Measurements from ENCODE around the gene LDB3. TPM values are rescaled to one million over a fixed set of nuclear protein-coding genes. Genes with fewer than 3 reads are reported as not detected.

LDB3 gene
- total and polyA plus RNA-seq, 4 donors = 0.66 to 4.3 (median 2.4) TPM

DNA sequence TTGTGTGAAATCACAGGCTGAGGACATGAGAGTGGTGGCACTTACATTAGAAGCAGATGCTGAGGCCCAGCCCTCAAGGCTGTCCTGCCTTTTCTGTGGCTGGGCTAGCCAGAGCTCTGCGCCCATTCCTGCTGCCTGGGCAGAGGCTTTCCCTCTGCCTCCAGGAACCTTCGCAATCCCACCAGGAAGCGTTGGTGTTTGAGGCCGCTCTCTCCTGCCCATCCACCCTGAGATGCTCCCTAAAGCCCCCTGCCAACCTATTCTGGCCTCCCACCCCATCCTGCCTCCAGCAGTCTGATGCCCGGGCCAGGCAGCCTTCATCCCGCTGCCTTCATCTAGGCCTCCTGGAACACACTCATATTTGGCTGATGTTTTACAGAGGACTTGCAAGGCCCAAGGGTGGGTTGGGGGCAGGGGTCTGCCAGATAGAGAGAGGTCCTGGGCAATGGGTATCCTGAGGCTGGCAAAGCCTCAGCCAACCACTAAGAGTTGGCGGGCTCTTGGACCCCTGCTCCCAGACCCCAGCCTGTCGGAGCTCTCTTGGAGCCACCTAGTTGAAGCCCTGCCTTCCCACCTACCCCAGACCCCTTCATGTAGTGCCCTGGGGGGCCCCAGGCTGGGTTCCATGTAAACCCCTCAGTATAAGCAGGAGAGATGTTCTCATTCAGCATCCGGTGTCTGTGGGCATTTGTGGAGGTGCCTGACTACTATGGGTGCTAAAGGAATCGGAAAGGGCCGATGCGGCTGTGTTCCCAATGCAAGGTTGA lies 32.7 kb downstream of the LDB3 start:
- H3K27me3 ChIP-seq (ENCODE audit: control insufficient read depth, insufficient read depth, low read length) = no peaks in the 10 kb centered on the region
- no peaks in the 10 kb centered on the region for H3K36me3 ChIP-seq (ENCODE audit: control insufficient read depth, insufficient read depth, low read length)
- H3K4me3 ChIP-seq (ENCODE audit: low read depth, low read length) = no peak overlapping the region
- H3K9me3 ChIP-seq (ENCODE audit: control insufficient read depth, insufficient read depth, low read length) = no peaks in the 10 kb centered on the region
- no peak for DNase-seq (ENCODE audit: low read depth in 4 of 6, low spot score in 6 of 6)
- 97% methylated on average over 10 of the region's 12 CpGs for WGBS (ENCODE audit: insufficient coverage)
- peaks cover 4% of the 10 kb centered on the region for H3K4me1 ChIP-seq (ENCODE audit: control insufficient read depth, insufficient read depth, low read length)
- no peak overlapping the region for H3K27ac ChIP-seq (ENCODE audit: low read depth, low read length)

- 94% methylated on average over 8 of the region's 8 CpGs for WGBS (ENCODE audit: insufficient coverage)
- peaks cover 2% of the 10 kb centered on the region for H3K36me3 ChIP-seq (ENCODE audit: control insufficient read depth, insufficient read depth, low read length)
- H3K9me3 ChIP-seq (ENCODE audit: control insufficient read depth, insufficient read depth, low read length) = no peaks in the 10 kb centered on the region
Observed at GRCh38 chr10:86703176-86703575, 34.9 kb downstream of the LDB3 start.

DNA sequence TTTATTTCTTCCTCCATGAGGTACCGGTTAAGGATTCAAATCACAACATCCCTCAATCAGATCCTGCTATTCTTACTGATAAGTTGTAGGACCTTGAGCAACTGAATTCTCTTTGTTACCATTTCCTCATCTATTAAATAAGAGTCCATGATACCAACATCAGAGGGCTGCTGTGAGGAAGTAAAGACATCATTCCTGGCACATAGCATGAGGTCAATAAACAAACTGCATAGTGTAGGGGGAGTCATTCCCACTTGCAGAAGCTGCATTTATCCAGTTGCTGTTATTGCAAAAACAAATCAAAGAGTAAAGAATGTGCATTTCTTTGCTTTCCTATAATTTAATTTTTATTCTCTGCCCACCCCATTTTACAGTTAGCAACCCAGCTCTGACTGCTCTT lies 36.8 kb downstream of the LDB3 start:
- no peaks in the 10 kb centered on the region for H3K27me3 ChIP-seq (ENCODE audit: control insufficient read depth, insufficient read depth, low read length)
- peaks cover 9% of the 10 kb centered on the region for H3K4me1 ChIP-seq (ENCODE audit: control insufficient read depth, insufficient read depth, low read length)
- no CpG with 5 or more reads among the region's 1 CpG for WGBS (ENCODE audit: insufficient coverage)
- H3K9me3 ChIP-seq (ENCODE audit: control insufficient read depth, insufficient read depth, low read length) = no peaks in the 10 kb centered on the region
- peaks cover 2% of the 10 kb centered on the region for H3K36me3 ChIP-seq (ENCODE audit: control insufficient read depth, insufficient read depth, low read length)
- no peak overlapping the region for H3K4me3 ChIP-seq (ENCODE audit: low read depth, low read length)
- H3K27ac ChIP-seq (ENCODE audit: low read depth, low read length) = no peak overlapping the region
- DNase-seq (ENCODE audit: low read depth in 4 of 6, low spot score in 6 of 6) = no peak

More at GRCh38 chr10:86703176-86703575, 34.9 kb downstream of the LDB3 start:
- no peak for DNase-seq (ENCODE audit: low read depth in 4 of 6, low spot score in 6 of 6)
- no peaks in the 10 kb centered on the region for H3K27me3 ChIP-seq (ENCODE audit: control insufficient read depth, insufficient read depth, low read length)
- no peaks in the 10 kb centered on the region for H3K4me1 ChIP-seq (ENCODE audit: control insufficient read depth, insufficient read depth, low read length)
- H3K4me3 ChIP-seq (ENCODE audit: low read depth, low read length) = no peak overlapping the region
- no peak overlapping the region for H3K27ac ChIP-seq (ENCODE audit: low read depth, low read length)

DNA sequence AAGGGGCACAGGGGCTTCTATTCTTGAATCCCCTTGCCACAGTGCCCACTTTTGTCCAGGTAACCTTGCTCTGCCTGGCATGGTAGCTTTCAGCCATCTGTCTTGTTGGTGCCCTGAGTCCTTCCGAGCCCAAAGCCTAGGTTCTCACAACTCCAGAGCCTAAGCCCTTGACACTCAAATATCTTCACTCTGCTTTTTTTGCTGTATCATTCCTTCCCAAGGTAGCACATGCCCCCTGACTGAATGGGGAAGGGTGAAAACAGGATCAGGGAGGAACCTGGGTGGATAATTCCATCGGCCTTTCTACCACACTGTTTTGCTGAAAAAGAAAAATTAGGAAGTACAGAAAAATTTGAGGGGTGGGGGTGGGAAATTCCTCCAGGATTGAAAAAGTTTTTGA lies 37.6 kb downstream of the LDB3 start:
- WGBS (ENCODE audit: insufficient coverage) = 100% methylated on average over 2 of the region's 2 CpGs
- Histone ChIP-seq H3K27ac (ENCODE audit: low read depth, low read length) (no peak overlapping the region), H3K36me3 (ENCODE audit: control insufficient read depth, insufficient read depth, low read length) (peaks cover 2% of the 10 kb centered on the region), H3K27me3 (ENCODE audit: control insufficient read depth, insufficient read depth, low read length) (no peaks in the 10 kb centered on the region), H3K9me3 (ENCODE audit: control insufficient read depth, insufficient read depth, low read length) (no peaks in the 10 kb centered on the region), H3K4me3 (ENCODE audit: low read depth, low read length) (no peak overlapping the region), H3K4me1 (ENCODE audit: control insufficient read depth, insufficient read depth, low read length) (peaks cover 17% of the 10 kb centered on the region)
- DNase-seq (ENCODE audit: low read depth in 4 of 6, low spot score in 6 of 6) = no peak

GRCh38 chr10:86706401-86706841 lies 38.1 kb downstream of the LDB3 start:
- no peak overlapping the region for H3K27ac ChIP-seq (ENCODE audit: low read depth, low read length)
- H3K9me3 ChIP-seq (ENCODE audit: control insufficient read depth, insufficient read depth, low read length) = no peaks in the 10 kb centered on the region
- H3K4me1 ChIP-seq (ENCODE audit: control insufficient read depth, insufficient read depth, low read length) = peaks cover 18% of the 10 kb centered on the region
- no peak overlapping the region for H3K4me3 ChIP-seq (ENCODE audit: low read depth, low read length)
- no peaks in the 10 kb centered on the region for H3K27me3 ChIP-seq (ENCODE audit: control insufficient read depth, insufficient read depth, low read length)
- H3K36me3 ChIP-seq (ENCODE audit: control insufficient read depth, insufficient read depth, low read length) = peaks cover 2% of the 10 kb centered on the region
- WGBS (ENCODE audit: insufficient coverage) = 91% methylated on average over 11 of the region's 12 CpGs
- no peak for DNase-seq (ENCODE audit: low read depth in 4 of 6, low spot score in 6 of 6)

- no peaks in the 10 kb centered on the region for H3K9me3 ChIP-seq (ENCODE audit: control insufficient read depth, insufficient read depth, low read length)
- no peak overlapping the region for H3K27ac ChIP-seq (ENCODE audit: low read depth, low read length)
- no peak overlapping the region for H3K4me3 ChIP-seq (ENCODE audit: low read depth, low read length)
- H3K27me3 ChIP-seq (ENCODE audit: control insufficient read depth, insufficient read depth, low read length) = no peaks in the 10 kb centered on the region
- H3K4me1 ChIP-seq (ENCODE audit: control insufficient read depth, insufficient read depth, low read length) = peaks cover 20% of the 10 kb centered on the region
- peaks cover 2% of the 10 kb centered on the region for H3K36me3 ChIP-seq (ENCODE audit: control insufficient read depth, insufficient read depth, low read length)
- no CpG with 5 or more reads among the region's 1 CpG for WGBS (ENCODE audit: insufficient coverage)
- no peak for DNase-seq (ENCODE audit: low read depth in 4 of 6, low spot score in 6 of 6)
Observed at GRCh38 chr10:86706977-86707376, 38.7 kb downstream of the LDB3 start.

- Histone ChIP-seq H3K9me3 (ENCODE audit: control insufficient read depth, insufficient read depth, low read length) (no peaks in the 10 kb centered on the region), H3K27me3 (ENCODE audit: control insufficient read depth, insufficient read depth, low read length) (no peaks in the 10 kb centered on the region), H3K4me3 (ENCODE audit: low read depth, low read length) (no peak overlapping the region), H3K4me1 (ENCODE audit: control insufficient read depth, insufficient read depth, low read length) (peaks cover 26% of the 10 kb centered on the region), H3K36me3 (ENCODE audit: control insufficient read depth, insufficient read depth, low read length) (peaks cover 2% of the 10 kb centered on the region), H3K27ac (ENCODE audit: low read depth, low read length) (no peak overlapping the region)
- WGBS (ENCODE audit: insufficient coverage) = 56% methylated on average over 3 of the region's 4 CpGs
- DNase-seq (ENCODE audit: low read depth in 4 of 6, low spot score in 6 of 6) = no peak
Observed at GRCh38 chr10:86707505-86707904, 39.2 kb downstream of the LDB3 start.

- H3K4me1 ChIP-seq (ENCODE audit: control insufficient read depth, insufficient read depth, low read length) = peaks cover 28% of the 10 kb centered on the region
- 93% methylated on average over 4 of the region's 8 CpGs for WGBS (ENCODE audit: insufficient coverage)
- no peak overlapping the region for H3K4me3 ChIP-seq (ENCODE audit: low read depth, low read length)
- H3K27ac ChIP-seq (ENCODE audit: low read depth, low read length) = no peak overlapping the region
- H3K36me3 ChIP-seq (ENCODE audit: control insufficient read depth, insufficient read depth, low read length) = peaks cover 2% of the 10 kb centered on the region
- no peaks in the 10 kb centered on the region for H3K27me3 ChIP-seq (ENCODE audit: control insufficient read depth, insufficient read depth, low read length)
- no peaks in the 10 kb centered on the region for H3K9me3 ChIP-seq (ENCODE audit: control insufficient read depth, insufficient read depth, low read length)
- DNase-seq (ENCODE audit: low read depth in 4 of 6, low spot score in 6 of 6) = no peak
Observed at GRCh38 chr10:86708068-86708782, 39.9 kb downstream of the LDB3 start.

DNA sequence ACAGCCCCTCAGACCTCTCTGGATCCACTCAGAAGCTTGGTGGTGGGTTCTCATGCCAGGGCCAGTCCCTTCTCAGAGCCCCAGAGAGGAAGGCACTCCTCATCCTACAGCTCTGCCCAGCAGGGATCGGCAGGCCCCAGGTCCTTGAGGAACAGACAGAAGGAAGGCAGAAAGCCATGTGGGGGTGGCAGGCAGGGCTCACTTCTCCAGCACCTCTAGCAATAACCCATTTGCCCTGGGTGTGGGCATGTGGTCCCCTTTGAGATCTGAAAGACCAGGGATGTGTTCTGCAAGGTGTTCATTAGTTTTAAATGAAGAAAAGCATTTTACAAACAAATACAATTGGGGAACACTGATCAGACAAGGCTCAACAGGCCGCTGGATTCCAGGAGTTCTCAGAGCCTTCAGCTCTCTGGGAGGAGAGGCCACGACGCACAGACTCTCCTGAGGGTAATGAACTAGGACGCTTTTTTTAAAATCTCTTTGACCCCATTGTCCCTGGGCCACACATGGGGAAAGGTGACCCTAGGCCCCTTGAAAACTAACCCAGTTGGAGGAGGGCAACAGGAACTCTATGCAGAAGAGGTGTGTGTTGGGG lies 40.6 kb downstream of the LDB3 start:
- H3K9me3 ChIP-seq (ENCODE audit: control insufficient read depth, insufficient read depth, low read length) = no peaks in the 10 kb centered on the region
- H3K4me3 ChIP-seq (ENCODE audit: low read depth, low read length) = no peak overlapping the region
- no peak overlapping the region for H3K27ac ChIP-seq (ENCODE audit: low read depth, low read length)
- peaks cover 2% of the 10 kb centered on the region for H3K36me3 ChIP-seq (ENCODE audit: control insufficient read depth, insufficient read depth, low read length)
- H3K4me1 ChIP-seq (ENCODE audit: control insufficient read depth, insufficient read depth, low read length) = peaks cover 28% of the 10 kb centered on the region
- no peak for DNase-seq (ENCODE audit: low read depth in 4 of 6, low spot score in 6 of 6)
- H3K27me3 ChIP-seq (ENCODE audit: control insufficient read depth, insufficient read depth, low read length) = no peaks in the 10 kb centered on the region
- 77% methylated on average over 3 of the region's 5 CpGs for WGBS (ENCODE audit: insufficient coverage)

All from spinal cord (tissue), 10 donors.